HepG2 (cell line): Measurements from ENCODE around the gene SLC28A1. TPM values are rescaled to one million over a fixed set of nuclear protein-coding genes. Genes with fewer than 3 reads are reported as not detected.

Experiments
- ATAC-seq: fragments of 200-7000 bp; cut with Tn5 transposase; 3 replicates; pipeline ENCODE4 v1.9.1; 2020; ENCODE audit warnings: mild to moderate bottlenecking, moderate library complexity
- BruUV-seq: library from RNA; stranded (reverse); fragments of 400-500 nt; replicated peaks from 2 replicates; lab custom pipeline; 2021; lab: Mats Ljungman, UMichigan
- CTCF ChIA-PET: fragments of 300-600 bp; formaldehyde crosslinking; extraction: SDS; loops from one replicate; lab custom pipeline; 2021; ENCODE audit warnings: low total read pairs, inconsistent platforms, low intra/inter-chr PET ratio; lab: Yijun Ruan, JAX
- POLR2A ChIA-PET: fragments of 350-600 bp; sonication (Branson Sonifier 250); formaldehyde crosslinking; loops from one replicate; lab custom pipeline; 2020; ENCODE audit warnings: antibody characterized with exemption, inconsistent platforms; lab: Yijun Ruan, JAX
- DNase-seq: peaks from one replicate; pipeline ENCODE4 v3.0.0-alpha.2; 2015; ENCODE audit warnings: low spot score
- FAIRE-seq: peaks from 3 replicates; lab custom pipeline; 2011; peaks lifted over from hg19 to GRCh38; lab: Jason Lieb, UNC
- H2AFZ ChIP-seq: one replicate; pipeline ENCODE4 v1.6.1; 2011; ENCODE audit warnings: low read length, inconsistent platforms
- H3K27ac ChIP-seq: fragments of 300-600 bp; 3 replicates; pipeline ENCODE4 v1.8.0; 2011; ENCODE audit warnings: mixed run types, mild to moderate bottlenecking, mixed read lengths, low read length, inconsistent platforms; ENCODE audit not compliant: insufficient read depth; ENCODE audit errors: extremely low read length
- H3K27me3 ChIP-seq, 2 experiments: fragments of 200-600 bp in 1 of 2; 2 replicates in 1 of 2; 3 replicates in 1 of 2; pipeline versions ENCODE4 v1.6.0 to v1.8.0; 2011; ENCODE audit warnings: low read length in 2 of 2, mild to moderate bottlenecking in 2 of 2, moderate library complexity in 2 of 2, inconsistent platforms in 1 of 2; ENCODE audit not compliant: insufficient read depth in 2 of 2, control insufficient read depth in 1 of 2
- H3K36me3 ChIP-seq, 2 experiments: fragments of 200-600 bp in 1 of 2; replicated peaks in 1 of 2; 2 replicates in 1 of 2; 3 replicates in 1 of 2; pipeline versions ENCODE4 v1.5.1 to v1.8.0; 2011; ENCODE audit warnings: low read length in 2 of 2, inconsistent platforms in 1 of 2; ENCODE audit not compliant: insufficient read depth in 2 of 2, control insufficient read depth in 1 of 2
- H3K4me1 ChIP-seq: 2 replicates; pipeline ENCODE4 v1.5.1; 2012; ENCODE audit warnings: low read length, inconsistent platforms; ENCODE audit not compliant: insufficient read depth
- H3K4me2 ChIP-seq: 2 replicates; pipeline ENCODE4 v1.6.0; 2011; ENCODE audit warnings: low read depth, low read length, inconsistent platforms
- H3K4me3 ChIP-seq, 3 experiments: fragments of 200-600 bp in 1 of 3; sonication (generic), shearing (Covaris generic) in 1 of 3; replicated peaks in 1 of 3; 2 replicates each; pipeline ENCODE4 v1.5.1; 2011 to 2016; ENCODE audit warnings: low read length in 3 of 3, inconsistent platforms in 2 of 3, low read depth in 2 of 3, mild to moderate bottlenecking in 2 of 3, control low read depth in 1 of 3, mixed read lengths in 1 of 3; ENCODE audit not compliant: insufficient read depth in 1 of 3
- H3K79me2 ChIP-seq: one replicate; pipeline ENCODE4 v1.6.1; 2011; ENCODE audit warnings: low read length, inconsistent platforms; ENCODE audit not compliant: insufficient read depth
- H3K9ac ChIP-seq: 2 replicates; pipeline ENCODE4 v1.6.0; 2011; ENCODE audit warnings: mild to moderate bottlenecking, low read depth, low read length, inconsistent platforms; ENCODE audit not compliant: insufficient read depth
- H3K9me3 ChIP-seq: 2 replicates; pipeline ENCODE4 v1.5.1; 2012; ENCODE audit warnings: mild to moderate bottlenecking, low read length
- H4K20me1 ChIP-seq: 2 replicates; pipeline ENCODE4 v1.6.0; 2011; ENCODE audit warnings: inconsistent platforms, mild to moderate bottlenecking, low read length, moderate library complexity; ENCODE audit not compliant: insufficient read depth
- ETV5 ChIP-seq: IDR thresholded peaks from 2 replicates; pipeline ENCODE4 v1.6.1; 2018; ENCODE audit warnings: missing biosample characterization, missing genetic modification reagents, inconsistent platforms, borderline replicate concordance
- KMT2A ChIP-seq: sonication (generic); formaldehyde crosslinking; IDR thresholded peaks from 2 replicates; pipeline ENCODE4 v1.4.0; 2020; ENCODE audit warnings: missing genetic modification reagents
- MEIS2 ChIP-seq: sonication (generic); formaldehyde crosslinking; IDR thresholded peaks from 2 replicates; pipeline ENCODE4 v1.9.0; 2021; ENCODE audit warnings: mild to moderate bottlenecking, missing genetic modification reagents
- NFE2L1 ChIP-seq: sonication (generic); formaldehyde crosslinking; IDR thresholded peaks from 2 replicates; pipeline ENCODE4 v1.4.0; 2020; ENCODE audit warnings: missing genetic modification reagents, mild to moderate bottlenecking, borderline replicate concordance
- NPAS2 ChIP-seq: sonication (generic); formaldehyde crosslinking; IDR thresholded peaks from 2 replicates; pipeline ENCODE4 v1.8.0; 2022; ENCODE audit warnings: mild to moderate bottlenecking, missing genetic modification reagents, borderline replicate concordance
- PHF5A ChIP-seq: IDR thresholded peaks from one replicate; pipeline ENCODE4 v1.6.1; 2018; ENCODE audit warnings: low read depth, missing genetic modification reagents; ENCODE audit not compliant: unreplicated experiment
- PTBP1 ChIP-seq: fragments of 200-400 bp; formaldehyde crosslinking; IDR thresholded peaks from 2 replicates; pipeline ENCODE4 v1.6.1; 2018; ENCODE audit warnings: low read length, low read depth; ENCODE audit not compliant: poor library complexity, severe bottlenecking
- SIX4 ChIP-seq: sonication (generic); formaldehyde crosslinking; IDR thresholded peaks from 2 replicates; pipeline ENCODE4 v1.4.0; 2020; ENCODE audit warnings: missing genetic modification reagents
- TFAP4 ChIP-seq: sonication (generic); IDR thresholded peaks from 2 replicates; pipeline ENCODE4 v1.6.1; 2016; ENCODE audit warnings: low read depth, borderline replicate concordance
- THAP8 ChIP-seq: sonication (generic); formaldehyde crosslinking; IDR thresholded peaks from 2 replicates; pipeline ENCODE4 v1.5.1; 2020; ENCODE audit warnings: missing genetic modification reagents, mild to moderate bottlenecking, borderline replicate concordance
- ZFY ChIP-seq: sonication (generic); formaldehyde crosslinking; IDR thresholded peaks from 2 replicates; pipeline ENCODE4 v1.4.0; 2020; ENCODE audit warnings: missing genetic modification reagents
- ZNF318 ChIP-seq: sonication (generic); formaldehyde crosslinking; IDR thresholded peaks from 2 replicates; pipeline ENCODE4 v1.4.0; 2020; ENCODE audit warnings: mild to moderate bottlenecking, missing genetic modification reagents
- ZNF552 ChIP-seq: sonication (generic); formaldehyde crosslinking; IDR thresholded peaks from 2 replicates; pipeline ENCODE4 v1.9.0; 2022; ENCODE audit warnings: missing genetic modification reagents, mild to moderate bottlenecking, borderline replicate concordance
- ZNF709 ChIP-seq: sonication (generic); formaldehyde crosslinking; IDR thresholded peaks from 2 replicates; pipeline ENCODE4 v1.5.0; 2020; ENCODE audit warnings: mild to moderate bottlenecking, missing genetic modification reagents
- ZNF766 ChIP-seq: sonication (generic); formaldehyde crosslinking; IDR thresholded peaks from 2 replicates; pipeline ENCODE4 v1.5.0; 2020; ENCODE audit warnings: missing genetic modification reagents, borderline replicate concordance
- ZSCAN20 ChIP-seq: sonication (generic); formaldehyde crosslinking; IDR thresholded peaks from 2 replicates; pipeline ENCODE4 v1.4.0; 2020; ENCODE audit warnings: missing genetic modification reagents, mild to moderate bottlenecking, borderline replicate concordance
- WGBS: methylation state at CpG from one replicate; pipeline ENCODE4 v1.1.6; 2017; ENCODE audit warnings: low lambda C conversion rate; 5-methylcytosine and 5-hydroxymethylcytosine counted together
- in situ Hi-C: cut with HindIII; loops from 2 replicates; pipeline ENCODE4 v1.10.0; 2017; ENCODE audit warnings: low pct_unique_long_range_greater_than_20kb; ENCODE audit not compliant: extremely low pct_ligation_motif_present
- intact Hi-C: fragments of 100-400 bp; cut with micrococcal nuclease; formaldehyde crosslinking; loops from one replicate; pipeline ENCODE4 v1.10.0; 2022; ENCODE audit not compliant: unreplicated experiment
- polyA plus RNA-seq, 8 experiments: library from polyadenylated mRNA; depleted of rRNA in 3 of 8; stranded (reverse) in 7 of 8; unstranded in 1 of 8; fragments of >200 nt; fragmentation: Illumina TruSeq in 4 of 8; extraction: Trizol in 4 of 8; gene quantifications; 2 replicates each; pipeline versions ENCODE4 v1.2.1 to v1.2.3, GENCODE V29; 2011 to 2016; ENCODE audit warnings: low read depth in 4 of 8, missing spikeins in 1 of 8, mixed read lengths in 1 of 8; ENCODE audit not compliant: insufficient read depth in 1 of 8
- total RNA-seq, 5 experiments: library from RNA; depleted of rRNA; stranded (reverse); fragments of >200 nt; fragmentation: Illumina TruSeq; extraction: Trizol; gene quantifications; 2 replicates each; pipeline ENCODE4 v1.2.3, GENCODE V29; 2016; ENCODE audit warnings: low read depth in 1 of 5

SLC28A1 gene
- total and polyA plus RNA-seq, 2 of the 13 experiments (the other 11 are each of a cell fraction or from before 2014, with no cell fraction given) = 0.31 to 5.8 TPM

- Histone ChIP-seq H2AFZ (peak overlapping the region; percentile 73), H3K9me3 (no peaks in the 10 kb centered on the region), H3K27me3 (no peaks in the 10 kb centered on the region), H4K20me1 (no peaks in the 10 kb centered on the region), H3K4me2 (peak overlapping the region; percentile 82), H3K4me1 (peaks cover 70% of the 10 kb centered on the region), H3K79me2 (no peaks in the 10 kb centered on the region), H3K36me3 (no peaks in the 10 kb centered on the region), H3K9ac (peak overlapping the region; percentile 35; the same call in 1 of the 2 replicates), H3K27ac (peak overlapping the region; percentile 67), H3K4me3 (peak overlapping the region; percentile 52 to 68 (median 54); a peak in 5 of 6 replicates)
- ATAC-seq (peak; percentile 22), DNase-seq (peak; percentile 21), FAIRE-seq (no peak)
- WGBS = 3% methylated on average over 12 of the region's 13 CpGs
- ChIA-PET CTCF (no interaction called here), POLR2A (interaction anchor here (0.7 to 0.9 kb wide), 2 partner anchors 9 to 24 kb away, joined by 3 to 7 read pairs; partner anchors contain the start of gene SLC28A1)
- in situ Hi-C loops (no loop called here), intact Hi-C loops (no loop called here)
- no TSS peak for BruUV-seq
- TF ChIP-seq NPAS2 (CRISPR knock-in tag) = no peak
- TF ChIP-seq TFAP4 = peak; percentile 44; the same call in 1 of the 2 replicates
- TF ChIP-seq ZNF766 (CRISPR knock-in tag) = no peak
- no peak for TF ChIP-seq THAP8 (CRISPR knock-in tag)
- no peak for TF ChIP-seq PTBP1
- no peak for TF ChIP-seq ZNF709
- TF ChIP-seq ZNF318 (CRISPR knock-in tag) = no peak
- no peak for TF ChIP-seq SIX4 (CRISPR knock-in tag)
- no peak for TF ChIP-seq NFE2L1 (CRISPR knock-in tag)
- TF ChIP-seq PHF5A (CRISPR knock-in tag) = no peak
- TF ChIP-seq ZFY (CRISPR knock-in tag) = no peak
- TF ChIP-seq MEIS2 (CRISPR knock-in tag) = no peak
- TF ChIP-seq ETV5 (CRISPR knock-in tag) = peak; percentile 41; the same call in 1 of the 2 replicates
- no peak for TF ChIP-seq ZSCAN20
- TF ChIP-seq KMT2A (CRISPR knock-in tag) = no peak
- TF ChIP-seq ZNF552 = no peak
These were observed 24.1 kb downstream of the SLC28A1 start for GRCh38 chr15:84908564-84908963.
